Nephron (organoid): ENCODE measurements around the gene CRYBA1.
"Not testable (repeated sequence)": the region's sequence is repeated elsewhere in the genome, so short reads cannot be mapped to it uniquely, and the experiment has no call there.

Experiments used
- H3K27ac Mint-ChIP-seq, 3 experiments: 2 replicates each; pipeline ENCODE4 v1.8.0; 2020; ENCODE audit warnings: mixed read lengths in 3 of 3, mild to moderate bottlenecking in 2 of 3, moderate library complexity in 1 of 3
- H3K27me3 Mint-ChIP-seq: 2 replicates; pipeline ENCODE4 v1.8.0; 2021; ENCODE audit warnings: low read depth, mild to moderate bottlenecking, moderate library complexity, mixed read lengths
- H3K36me3 Mint-ChIP-seq: 2 replicates; pipeline ENCODE4 v1.8.0; 2020; ENCODE audit warnings: low read depth, mixed read lengths
- H3K4me1 Mint-ChIP-seq: 2 replicates; pipeline ENCODE4 v1.8.0; 2020; ENCODE audit warnings: mixed read lengths
- H3K4me3 Mint-ChIP-seq, 3 experiments: 2 replicates each; pipeline ENCODE4 v1.8.0; 2020; ENCODE audit warnings: mild to moderate bottlenecking in 3 of 3, mixed read lengths in 3 of 3, moderate library complexity in 2 of 3
- H3K9me3 Mint-ChIP-seq: 2 replicates; pipeline ENCODE4 v1.8.0; 2020; ENCODE audit warnings: mixed read lengths
- TF ChIP-seq, protein P1 (sequence below), 3 experiments: fragments of 200-600 bp; sonication (generic); IDR thresholded peaks; one replicate each; pipeline ENCODE4 v1.5.0; 2021; ENCODE audit warnings: antibody characterized with exemption in 3 of 3; ENCODE audit not compliant: unreplicated experiment in 3 of 3

Gene CRYBA1

DNA sequence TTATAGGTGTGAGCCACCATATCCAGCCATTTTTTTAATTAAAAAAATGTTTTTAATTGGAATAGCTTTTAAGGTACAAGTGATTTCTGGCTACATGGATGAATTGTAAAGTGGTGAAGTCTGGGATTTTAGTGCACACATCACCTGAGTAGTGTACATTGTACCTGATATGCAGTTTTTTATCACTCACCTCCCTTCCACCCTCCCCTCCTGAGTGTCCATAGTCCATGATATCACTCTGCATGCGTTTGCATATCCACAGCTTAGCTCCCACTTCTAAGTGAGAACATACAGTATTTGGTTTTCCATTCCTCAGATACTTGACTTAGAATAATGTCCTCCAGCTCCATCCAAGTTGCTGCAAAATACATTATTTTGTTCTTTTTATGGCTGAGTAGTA lies 13.4 kb upstream of the CRYBA1 start:
- Mint-ChIP-seq H3K36me3 (no peaks in the 10 kb centered on the region), H3K4me3 (no peak overlapping the region), H3K27ac (no peak overlapping the region), H3K9me3 (peaks cover 2% of the 10 kb centered on the region), H3K4me1 (no peaks in the 10 kb centered on the region), H3K27me3 (no peaks in the 10 kb centered on the region)
- TF ChIP-seq, protein P1, sequence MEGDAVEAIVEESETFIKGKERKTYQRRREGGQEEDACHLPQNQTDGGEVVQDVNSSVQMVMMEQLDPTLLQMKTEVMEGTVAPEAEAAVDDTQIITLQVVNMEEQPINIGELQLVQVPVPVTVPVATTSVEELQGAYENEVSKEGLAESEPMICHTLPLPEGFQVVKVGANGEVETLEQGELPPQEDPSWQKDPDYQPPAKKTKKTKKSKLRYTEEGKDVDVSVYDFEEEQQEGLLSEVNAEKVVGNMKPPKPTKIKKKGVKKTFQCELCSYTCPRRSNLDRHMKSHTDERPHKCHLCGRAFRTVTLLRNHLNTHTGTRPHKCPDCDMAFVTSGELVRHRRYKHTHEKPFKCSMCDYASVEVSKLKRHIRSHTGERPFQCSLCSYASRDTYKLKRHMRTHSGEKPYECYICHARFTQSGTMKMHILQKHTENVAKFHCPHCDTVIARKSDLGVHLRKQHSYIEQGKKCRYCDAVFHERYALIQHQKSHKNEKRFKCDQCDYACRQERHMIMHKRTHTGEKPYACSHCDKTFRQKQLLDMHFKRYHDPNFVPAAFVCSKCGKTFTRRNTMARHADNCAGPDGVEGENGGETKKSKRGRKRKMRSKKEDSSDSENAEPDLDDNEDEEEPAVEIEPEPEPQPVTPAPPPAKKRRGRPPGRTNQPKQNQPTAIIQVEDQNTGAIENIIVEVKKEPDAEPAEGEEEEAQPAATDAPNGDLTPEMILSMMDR (IDR thresholded peaks at IDR 0.05; ENCODE audit: unreplicated experiment in 3 of 3) = no peak

DNA sequence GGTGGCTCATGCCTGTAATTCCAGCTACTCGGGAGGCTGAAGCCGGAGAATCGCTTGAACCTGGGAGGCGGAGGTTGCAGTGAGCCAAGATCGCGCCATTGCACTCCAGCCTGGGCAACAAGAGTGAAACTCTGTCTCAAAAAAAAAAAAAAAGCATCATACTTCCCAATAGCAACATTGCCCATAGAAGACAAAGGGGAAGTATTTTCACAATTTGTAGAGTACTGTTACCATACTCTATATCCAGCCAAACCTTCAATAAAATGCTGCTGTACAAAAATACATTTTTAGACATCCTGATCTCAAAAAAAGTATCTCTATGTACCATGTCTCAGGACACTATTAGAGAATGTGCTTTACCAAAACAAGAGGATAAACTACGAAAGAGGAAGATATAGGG lies 11.7 kb upstream of the CRYBA1 start:
- not testable (repeated sequence) for H3K4me3 Mint-ChIP-seq, H3K4me1 Mint-ChIP-seq, H3K9me3 Mint-ChIP-seq, H3K27ac Mint-ChIP-seq, H3K36me3 Mint-ChIP-seq, H3K27me3 Mint-ChIP-seq

DNA sequence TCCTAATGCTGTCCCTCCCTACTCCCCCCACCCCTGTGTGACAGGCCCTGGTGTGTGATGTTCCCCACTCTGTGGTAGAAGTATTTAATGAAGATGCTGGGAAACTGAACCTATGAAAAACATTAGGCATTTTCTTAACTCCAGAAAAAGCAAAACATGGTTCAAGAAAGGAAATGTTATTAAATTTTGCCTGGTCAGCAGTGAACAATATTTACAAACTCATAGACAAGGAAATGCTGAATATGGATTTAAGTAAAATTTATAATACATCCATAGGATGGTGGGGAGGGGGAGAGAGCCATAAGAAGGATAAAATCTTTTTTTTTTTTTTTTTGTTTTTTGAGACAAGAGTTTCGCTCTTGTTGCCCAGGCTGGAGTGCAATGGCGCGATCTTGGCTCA lies 10.8 kb upstream of the CRYBA1 start:
- Mint-ChIP-seq H3K9me3 (peaks cover 2% of the 10 kb centered on the region), H3K27ac (no peak overlapping the region), H3K4me3 (no peak overlapping the region), H3K36me3 (no peaks in the 10 kb centered on the region), H3K4me1 (no peaks in the 10 kb centered on the region), H3K27me3 (no peaks in the 10 kb centered on the region)
- TF ChIP-seq, protein P1 (IDR thresholded peaks at IDR 0.05; ENCODE audit: unreplicated experiment in 3 of 3) = no peak

DNA sequence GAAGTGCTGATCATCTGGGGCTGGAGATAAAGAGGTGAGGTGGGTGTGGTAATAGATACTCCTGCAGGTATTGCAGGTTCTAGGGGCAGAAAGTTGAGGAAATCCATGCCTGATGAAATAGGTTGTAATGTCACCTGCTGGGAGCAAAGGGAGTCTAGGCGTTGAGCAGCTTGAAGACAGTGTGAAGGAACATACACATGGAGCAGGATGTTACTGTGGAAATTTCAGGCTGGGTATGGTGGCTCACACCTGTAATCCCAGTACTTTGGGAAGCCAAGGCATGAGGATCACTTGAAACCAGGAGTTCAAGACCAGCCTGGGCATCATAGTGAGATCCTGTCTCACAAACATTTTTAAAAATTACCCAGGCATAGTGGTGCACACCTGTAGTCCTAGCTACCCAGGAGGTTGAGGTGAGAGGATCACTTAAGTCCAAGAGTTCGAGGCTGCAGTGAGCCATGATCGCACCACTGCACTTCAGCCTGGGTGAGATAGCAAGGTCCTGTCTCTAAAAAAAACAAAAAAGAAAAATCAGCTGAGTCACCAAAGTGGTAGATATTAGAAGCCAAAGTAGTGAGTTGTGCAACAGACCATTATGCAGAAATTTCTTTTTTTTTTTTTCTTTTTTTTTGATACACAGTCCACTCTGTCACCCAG lies 9.1 kb upstream of the CRYBA1 start:
- Mint-ChIP-seq H3K9me3 (no peaks in the 10 kb centered on the region), H3K27me3 (no peaks in the 10 kb centered on the region), H3K4me1 (no peaks in the 10 kb centered on the region), H3K36me3 (no peaks in the 10 kb centered on the region), H3K4me3 (no peak overlapping the region), H3K27ac (no peak overlapping the region)
- TF ChIP-seq, protein P1 (IDR thresholded peaks at IDR 0.05; ENCODE audit: unreplicated experiment in 3 of 3) = no peak

DNA sequence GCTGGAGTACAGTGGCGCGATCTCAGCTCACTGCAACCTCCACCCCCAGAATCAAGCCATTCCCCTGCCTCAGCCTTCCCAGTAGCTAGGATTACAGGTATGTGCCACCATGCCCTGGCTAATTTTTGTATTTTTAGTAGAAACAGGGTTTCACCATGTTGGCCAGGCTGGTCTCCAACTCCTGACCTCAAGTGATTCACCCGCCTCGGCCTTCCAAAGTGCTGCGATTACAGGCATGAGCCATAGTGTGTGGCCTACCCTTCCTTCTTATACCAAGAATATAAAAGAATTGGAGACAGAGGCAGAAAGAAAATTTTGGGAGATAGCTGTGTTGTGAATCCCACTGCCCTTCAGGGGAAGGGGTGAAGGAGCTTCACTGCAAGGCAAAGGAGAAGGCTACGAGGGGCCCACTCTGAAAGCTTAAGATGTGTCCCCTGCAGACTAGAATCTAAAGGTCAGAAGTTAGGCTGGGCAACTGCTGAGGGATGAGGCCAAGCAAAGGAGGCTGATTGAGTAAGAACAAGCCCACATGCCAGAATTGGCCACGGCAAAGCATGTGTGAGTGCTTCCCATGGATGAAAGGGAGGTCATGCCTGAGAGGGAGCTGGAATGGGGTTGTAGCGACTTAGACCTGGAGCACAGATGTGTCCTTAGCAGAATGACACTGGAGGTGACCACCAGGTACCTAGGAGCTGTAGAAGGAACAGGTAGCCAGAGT lies 8.4 kb upstream of the CRYBA1 start:
- H3K27me3 Mint-ChIP-seq = no peaks in the 10 kb centered on the region
- no peaks in the 10 kb centered on the region for H3K9me3 Mint-ChIP-seq
- H3K27ac Mint-ChIP-seq = no peak overlapping the region
- H3K36me3 Mint-ChIP-seq = no peaks in the 10 kb centered on the region
- TF ChIP-seq, protein P1 (IDR thresholded peaks at IDR 0.05; ENCODE audit: unreplicated experiment in 3 of 3) = no peak
- H3K4me1 Mint-ChIP-seq = no peaks in the 10 kb centered on the region
- H3K4me3 Mint-ChIP-seq = no peak overlapping the region

DNA sequence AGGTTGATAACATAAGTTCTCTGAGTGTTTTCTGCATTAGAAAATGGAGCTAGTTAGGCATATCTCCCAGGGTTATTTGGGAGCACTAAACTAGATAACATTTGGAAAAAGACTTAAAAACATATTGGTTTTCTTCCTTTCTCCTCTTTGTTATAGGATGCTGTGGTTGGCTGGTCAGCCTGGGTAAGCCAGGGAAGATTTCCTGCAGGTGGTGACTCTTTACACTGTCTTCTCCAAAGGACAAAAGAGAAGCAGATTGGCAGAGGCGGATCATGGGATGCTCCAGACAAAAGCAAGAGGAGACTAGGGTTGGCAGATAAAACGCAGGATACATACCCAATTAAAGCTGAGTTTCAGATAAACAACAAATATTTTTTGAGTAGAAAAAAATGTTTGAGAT lies 6.2 kb upstream of the CRYBA1 start:
- no peaks in the 10 kb centered on the region for H3K4me1 Mint-ChIP-seq
- no peak overlapping the region for H3K27ac Mint-ChIP-seq
- H3K36me3 Mint-ChIP-seq = no peaks in the 10 kb centered on the region
- TF ChIP-seq, protein P1 (IDR thresholded peaks at IDR 0.05; ENCODE audit: unreplicated experiment in 3 of 3) = no peak
- no peak overlapping the region for H3K4me3 Mint-ChIP-seq
- no peaks in the 10 kb centered on the region for H3K27me3 Mint-ChIP-seq
- H3K9me3 Mint-ChIP-seq = no peaks in the 10 kb centered on the region
